Glomerular endothelial cell (primary cell): ENCODE data around the gene VEZT. TPM values are rescaled to one million over a fixed set of nuclear protein-coding genes. Genes with fewer than 3 reads are reported as not detected.
"Not testable (repeated sequence)": the region's sequence is repeated elsewhere in the genome, so short reads cannot be mapped to it uniquely, and the experiment has no call there.

ENCODE experiments used
- DNase-seq: peaks from one replicate; pipeline ENCODE4 v3.0.0-alpha.2; 2011; ENCODE audit warnings: low read depth, low spot score; ENCODE audit errors: extremely low read depth
- total RNA-seq: library from RNA; depleted of rRNA; stranded (reverse); fragments of >200 nt; gene quantifications from 2 replicates; pipeline ENCODE4 v1.2.3, GENCODE V29; 2015

The VEZT gene
- total RNA-seq, 1 donor from 2014 or later, result 70.5 TPM

DNA sequence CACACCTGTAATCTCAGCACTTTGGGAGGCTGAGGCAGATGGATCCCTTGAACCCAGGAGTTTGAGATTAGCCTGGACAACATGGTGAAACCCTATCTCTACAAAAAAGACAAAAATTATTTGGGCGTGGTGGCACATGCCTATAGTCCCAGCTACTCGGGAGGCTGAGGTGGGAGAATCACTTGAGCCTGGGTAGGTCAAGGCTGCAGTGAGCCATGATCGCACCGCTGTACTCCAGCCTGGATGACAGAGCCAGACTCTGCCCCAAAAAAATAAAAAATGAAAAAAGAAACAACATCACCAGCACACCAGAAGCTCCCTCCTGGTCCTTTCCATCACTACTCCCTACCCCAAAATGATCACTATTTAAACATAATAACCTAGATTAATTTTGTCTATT, 2.6 kb downstream of the VEZT start:
- DNase-seq, result no peak

DNA sequence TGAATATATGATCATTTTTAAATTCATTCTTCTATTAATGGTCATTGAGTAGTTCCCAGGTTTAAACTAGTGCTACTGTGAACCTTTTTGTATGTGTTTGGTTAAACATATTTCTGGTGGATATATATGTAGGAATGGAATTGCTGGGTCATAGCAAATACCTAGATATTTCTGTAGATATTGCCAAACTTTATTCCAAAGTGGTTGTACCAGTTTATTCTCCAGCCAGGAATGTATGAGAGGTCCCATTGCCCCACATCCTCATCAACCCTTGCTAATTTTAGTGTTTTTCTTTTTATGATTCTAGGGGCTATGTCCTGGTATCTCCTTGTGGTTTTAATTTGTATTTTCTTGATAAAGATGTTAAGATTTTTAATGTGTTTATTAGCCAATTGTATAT, 3.1 kb downstream of the VEZT start:
- DNase-seq, result no peak

DNA sequence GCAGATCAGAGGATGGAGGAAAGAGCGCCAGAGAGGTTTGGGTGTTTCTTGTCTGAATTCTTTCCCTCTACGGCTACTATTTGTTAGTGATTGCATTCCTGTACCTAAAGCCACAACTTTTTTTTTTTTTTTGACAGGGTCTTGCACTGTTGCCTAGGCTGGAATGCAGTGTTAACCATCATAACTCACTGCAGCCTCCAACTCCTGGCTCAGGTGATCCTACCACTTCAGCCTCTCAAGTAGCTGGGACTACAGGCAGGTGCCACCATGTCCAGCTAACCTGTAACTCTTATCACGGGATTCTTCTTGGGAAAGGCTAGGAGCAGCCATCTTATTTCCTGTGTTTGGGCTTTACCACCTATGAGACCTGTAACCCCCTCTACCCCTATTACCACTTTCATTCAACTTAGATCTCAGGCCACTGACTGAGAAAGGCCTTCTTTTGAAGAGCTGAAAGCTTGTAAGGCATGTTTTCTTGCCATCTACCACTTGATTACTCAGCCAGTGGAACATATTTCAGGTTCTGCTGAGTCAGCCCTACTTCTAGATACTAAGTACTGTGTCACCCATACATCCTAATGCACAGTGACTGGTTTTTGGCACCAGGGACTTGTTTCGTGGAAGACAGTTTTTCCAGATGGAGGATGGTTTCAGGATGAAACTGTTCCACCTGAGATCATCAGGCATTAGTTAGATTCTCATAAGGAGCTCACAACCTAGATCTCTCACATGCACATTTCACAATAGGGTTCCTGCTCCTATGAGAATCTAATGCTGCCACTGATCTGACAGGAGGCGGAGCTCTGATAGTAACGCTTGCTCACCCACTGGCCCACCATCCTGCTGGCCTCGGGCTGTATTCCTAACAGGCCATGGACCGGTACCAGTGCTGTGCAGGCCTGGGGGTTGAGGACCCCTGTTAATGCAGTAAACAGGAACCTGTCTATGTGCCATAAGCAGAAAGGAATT, 6.9 kb downstream of the VEZT start:
- no peak for DNase-seq

DNA sequence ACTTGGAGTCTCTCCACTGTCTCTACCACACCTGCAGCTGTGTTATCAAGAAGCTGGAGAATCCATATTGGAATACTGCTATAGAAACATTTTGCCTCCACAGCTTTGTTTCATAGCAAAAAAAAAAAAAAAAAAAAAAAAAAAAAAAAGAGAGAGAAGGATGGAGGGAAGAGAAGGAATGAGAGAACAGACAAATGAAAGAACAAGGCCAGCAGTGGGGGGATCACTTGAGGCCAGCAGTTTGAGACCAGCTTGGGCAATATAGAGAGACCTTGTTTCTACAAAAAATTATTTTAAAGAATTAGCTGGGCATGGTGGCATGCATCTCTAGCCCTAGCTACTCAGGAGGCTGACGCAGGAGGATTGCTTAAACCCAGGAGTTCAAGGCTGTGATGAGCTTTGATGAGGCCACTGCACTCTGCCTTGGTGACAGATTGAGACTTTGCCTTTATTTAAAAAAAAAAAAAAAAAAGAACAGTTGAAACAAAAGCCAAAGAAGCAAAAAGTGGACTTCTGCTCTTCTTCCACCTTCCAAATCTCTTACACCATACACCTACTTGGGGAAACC, 8.1 kb downstream of the VEZT start:
- DNase-seq, result no peak

DNA sequence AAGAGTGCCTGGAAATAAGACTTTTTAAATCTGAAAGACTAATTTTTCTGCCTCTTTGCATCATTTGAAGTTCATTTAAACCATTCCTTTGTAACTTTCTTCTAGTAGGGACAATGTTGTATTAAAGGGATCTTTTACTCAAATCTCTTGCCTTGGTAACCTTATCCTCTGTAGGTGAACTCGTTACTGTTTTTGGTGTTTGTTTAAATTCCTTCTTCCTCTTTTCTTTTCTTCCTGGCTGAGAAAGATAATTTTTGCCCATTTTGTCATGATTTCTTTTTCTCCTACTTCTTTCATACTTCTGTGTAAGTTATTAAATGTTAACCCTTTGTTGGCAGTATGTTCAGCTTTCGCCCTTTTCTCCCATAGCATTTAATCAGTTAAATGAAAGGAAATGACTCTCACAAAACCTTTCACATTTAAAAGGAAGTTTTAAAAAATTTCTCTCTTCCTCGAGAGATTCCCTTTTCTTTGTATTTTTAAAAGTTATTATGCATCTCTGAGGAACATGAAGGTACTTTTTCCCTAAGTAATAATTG, 10.3 kb downstream of the VEZT start:
- no peak for DNase-seq

DNA sequence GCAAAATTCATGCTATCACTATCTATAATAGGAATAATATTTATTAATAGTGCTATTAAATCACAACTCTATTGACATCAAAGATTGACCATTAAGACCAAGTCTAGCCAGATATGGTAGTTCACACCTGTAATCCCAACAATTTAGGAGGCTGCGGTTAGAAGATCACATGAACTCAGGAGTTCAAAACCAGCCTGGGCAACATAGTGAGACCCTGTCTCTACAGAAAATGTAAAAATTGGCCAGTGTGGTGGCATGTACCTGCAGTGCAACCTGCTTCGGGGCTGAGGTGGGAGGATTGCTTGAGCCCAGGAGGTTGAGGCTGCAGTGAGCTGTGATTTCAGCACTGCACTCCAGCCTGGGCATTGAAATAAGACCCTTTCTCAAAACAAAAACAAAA, 11.0 kb downstream of the VEZT start:
- DNase-seq, result no peak

DNA sequence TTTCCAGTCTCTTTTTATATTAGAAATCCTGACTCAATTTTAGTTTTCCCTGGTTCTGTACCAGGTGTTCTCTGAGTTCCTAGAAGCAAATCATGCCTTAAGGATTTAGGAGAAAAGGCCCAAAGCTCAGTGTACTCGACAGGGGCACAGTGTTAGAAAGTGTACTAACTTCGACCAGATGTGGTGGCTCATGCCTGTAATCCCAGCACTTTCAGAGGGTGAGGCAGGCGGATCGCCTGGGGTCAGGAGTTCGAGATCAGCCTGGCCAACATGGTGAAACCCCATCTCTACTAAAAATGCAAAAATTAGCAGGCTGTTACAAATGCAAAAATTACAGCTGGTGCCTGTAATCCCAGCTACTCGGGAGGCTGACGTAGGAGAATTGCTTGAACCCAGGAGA, 12.0 kb downstream of the VEZT start:
- no peak for DNase-seq

DNA sequence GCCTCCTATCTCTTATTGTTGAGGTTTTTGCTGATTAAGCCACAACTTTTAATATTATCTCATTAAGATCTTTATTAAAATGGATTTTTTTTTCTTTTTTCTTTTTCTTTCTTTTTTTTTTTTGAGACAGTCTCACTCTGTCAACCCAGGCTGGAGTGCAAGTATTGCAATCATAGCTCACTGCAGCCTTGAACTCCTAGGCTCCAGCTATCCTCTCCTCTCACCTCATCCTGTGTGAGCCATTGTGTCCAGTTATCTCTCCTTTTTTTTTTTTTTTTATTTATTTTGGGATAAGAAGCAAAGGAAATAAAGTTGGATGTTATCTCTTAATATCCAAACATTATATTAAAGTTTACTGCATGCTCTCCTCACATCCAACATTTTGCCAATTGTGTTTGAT, 12.7 kb downstream of the VEZT start:
- DNase-seq, result no peak

DNA sequence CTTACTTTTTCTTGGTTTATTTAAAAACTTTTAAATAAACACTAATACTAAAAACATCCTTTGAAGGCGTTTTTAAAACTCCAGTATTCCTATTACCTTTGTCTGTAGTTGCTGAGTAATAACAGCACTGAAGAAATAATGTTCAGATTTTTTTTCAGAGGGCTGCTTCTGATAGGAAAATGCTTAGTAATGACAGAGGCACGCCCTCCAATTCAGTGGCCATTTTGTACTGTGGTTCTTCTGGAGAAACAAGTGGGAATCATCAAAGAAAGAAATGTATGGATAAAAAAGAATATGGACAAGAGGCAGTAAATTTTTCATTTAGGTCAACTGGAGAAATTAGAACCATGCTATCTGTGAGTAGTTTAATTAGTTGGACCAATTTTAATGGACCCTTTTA, 13.6 kb downstream of the VEZT start:
- DNase-seq, result no peak

DNA sequence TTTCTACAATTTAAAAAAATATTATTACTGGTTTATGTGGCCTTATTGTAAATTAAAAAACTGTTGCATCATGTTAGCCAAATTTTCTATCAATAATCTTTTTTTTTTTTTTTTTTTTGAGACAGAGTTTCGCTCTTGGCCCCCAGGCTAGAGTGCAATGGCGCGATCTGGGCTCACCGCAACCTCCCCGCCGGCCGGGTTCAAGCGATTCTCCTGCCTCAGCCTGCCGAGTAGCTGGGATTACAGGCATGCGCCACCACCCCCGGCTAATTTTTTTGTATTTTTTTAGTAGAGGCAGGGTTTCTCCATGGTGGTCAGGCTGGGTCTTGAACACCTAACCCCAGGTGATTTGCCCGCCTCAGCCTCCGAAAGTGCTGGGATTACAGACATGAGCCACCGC, 16.6 kb downstream of the VEZT start:
- not testable (repeated sequence) for DNase-seq

DNA sequence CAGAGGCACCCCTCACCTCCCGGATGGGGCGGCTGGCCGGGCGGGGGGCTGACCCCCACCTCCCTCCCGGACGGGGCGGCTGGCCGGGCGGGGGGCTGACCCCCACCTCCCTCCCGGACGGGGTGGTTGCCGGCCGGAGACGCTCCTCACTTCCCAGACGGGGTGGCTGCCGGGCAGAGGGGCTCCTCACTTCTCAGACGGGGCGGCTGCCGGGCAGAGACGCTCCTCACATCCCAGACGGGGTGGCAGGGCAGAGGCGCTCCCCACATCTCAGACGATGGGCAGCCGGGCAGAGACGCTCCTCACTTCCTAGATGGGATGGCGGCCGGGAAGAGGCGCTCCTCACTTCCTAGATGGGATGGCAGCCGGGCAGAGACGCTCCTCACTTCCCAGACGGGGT, 18.0 kb downstream of the VEZT start:
- DNase-seq, result not testable (repeated sequence)

DNA sequence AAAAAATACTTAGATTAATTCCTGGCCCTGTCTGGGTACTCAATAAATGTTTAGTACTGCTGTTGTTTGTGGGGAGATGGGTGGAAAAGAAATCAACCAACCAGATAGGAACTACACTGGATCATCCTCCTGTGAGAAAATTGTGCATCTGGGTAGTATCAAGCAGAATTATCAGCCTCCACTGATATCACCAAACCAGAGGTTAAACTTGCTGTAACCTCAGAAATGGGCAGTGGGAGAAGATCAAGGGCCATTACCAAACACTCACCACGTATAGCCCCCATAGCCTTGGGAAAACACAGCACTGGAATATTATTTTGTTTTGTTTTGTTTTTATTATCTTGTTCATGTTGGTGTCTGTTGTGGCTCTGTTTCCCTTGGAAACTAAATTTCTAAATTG, 19.7 kb downstream of the VEZT start:
- no peak for DNase-seq

DNA sequence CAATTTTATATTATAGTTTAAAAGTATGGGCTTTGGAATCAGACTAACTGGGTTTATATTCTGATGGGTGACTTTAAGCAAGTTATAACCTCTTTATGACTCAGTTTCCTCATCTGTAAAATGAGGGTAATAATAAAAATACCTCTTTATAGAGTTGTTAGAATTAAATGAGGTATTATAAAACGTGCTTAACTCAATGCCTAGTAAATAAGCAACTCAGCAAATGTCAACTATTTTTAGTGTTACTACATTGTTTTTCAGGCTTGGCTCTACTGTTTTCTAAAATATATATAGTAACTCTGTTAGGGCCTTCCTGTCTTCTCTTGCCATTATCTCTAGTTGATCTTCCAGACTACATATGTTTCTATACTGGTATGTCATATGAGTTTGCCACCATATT, 20.5 kb downstream of the VEZT start:
- DNase-seq, result no peak

DNA sequence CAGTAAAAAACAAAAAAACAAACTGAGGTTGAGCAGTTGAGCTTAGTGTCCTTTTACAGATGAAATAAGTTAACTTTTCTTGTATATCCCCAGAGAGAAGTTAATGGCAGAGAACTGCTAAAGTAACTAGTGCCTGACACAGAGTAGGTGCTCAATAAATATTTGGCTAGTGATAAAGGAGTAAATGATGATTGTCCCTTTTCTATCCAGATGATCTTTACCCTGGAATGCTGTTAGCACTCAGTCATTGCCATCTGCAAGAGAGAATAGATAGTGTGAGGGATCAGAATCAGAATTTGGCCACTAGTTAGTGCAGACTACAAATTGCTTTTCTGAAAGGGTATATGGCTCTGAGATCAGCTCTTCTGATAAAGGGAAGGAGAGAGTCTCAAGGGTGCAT, 21.6 kb downstream of the VEZT start:
- DNase-seq, result no peak

DNA sequence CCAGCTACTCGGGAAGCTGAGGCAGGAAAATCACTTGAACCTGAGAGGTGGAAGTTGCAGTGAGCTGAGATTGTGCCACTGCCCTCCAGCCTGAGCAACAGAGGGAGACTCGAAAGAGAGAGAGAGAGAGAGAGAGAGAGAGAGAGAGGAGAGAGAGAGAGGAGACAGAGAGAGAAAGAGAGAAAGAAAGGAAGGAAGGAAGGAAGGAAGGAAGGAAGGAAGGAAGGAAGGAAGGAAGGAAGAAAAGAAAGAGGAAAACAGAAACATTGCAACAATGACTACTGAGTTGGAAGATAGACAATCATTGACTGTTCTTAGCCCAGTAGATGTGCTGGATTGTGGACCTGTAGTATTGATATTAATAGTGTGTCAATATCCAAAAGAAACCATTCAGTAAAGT, 22.2 kb downstream of the VEZT start:
- DNase-seq, result not testable (repeated sequence)

DNA sequence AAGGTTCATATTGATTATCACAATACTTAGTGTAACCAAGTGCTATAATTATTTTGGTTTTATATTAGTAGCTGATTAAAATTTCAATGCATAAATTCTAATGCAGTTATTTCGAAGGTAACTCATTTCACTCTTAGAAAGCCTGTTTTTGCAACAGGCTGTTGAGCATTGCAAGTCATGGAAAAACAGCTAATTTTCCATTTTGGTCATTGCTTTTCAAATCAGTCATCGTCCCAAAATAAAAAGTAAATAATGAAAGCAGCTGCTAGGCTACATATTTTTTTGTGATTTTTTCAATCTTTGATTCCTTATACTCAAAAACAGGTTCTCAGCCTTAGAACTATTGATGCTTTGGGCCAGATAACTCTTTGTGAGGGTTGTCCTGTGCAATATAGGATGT, 22.9 kb downstream of the VEZT start:
- no peak for DNase-seq

DNA sequence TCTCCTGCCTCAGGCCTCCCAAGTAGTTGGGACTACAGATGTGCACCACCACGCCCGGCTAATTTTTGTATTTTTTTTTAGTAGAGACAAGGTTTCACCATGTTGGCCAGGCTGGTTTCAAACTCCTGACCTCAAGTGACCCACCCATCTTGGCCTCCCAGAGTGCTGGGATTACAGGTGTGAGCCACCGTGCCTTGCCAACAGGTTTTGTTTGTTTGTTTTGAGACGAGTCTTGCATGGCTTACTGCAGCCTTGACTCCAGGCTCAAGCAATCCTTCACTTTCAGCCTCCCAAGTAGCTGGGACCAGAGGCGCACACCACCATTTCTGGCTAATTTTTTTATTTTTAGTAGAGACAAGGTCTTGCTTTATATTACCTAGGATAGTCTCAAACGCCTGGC, 23.5 kb downstream of the VEZT start:
- not testable (repeated sequence) for DNase-seq

DNA sequence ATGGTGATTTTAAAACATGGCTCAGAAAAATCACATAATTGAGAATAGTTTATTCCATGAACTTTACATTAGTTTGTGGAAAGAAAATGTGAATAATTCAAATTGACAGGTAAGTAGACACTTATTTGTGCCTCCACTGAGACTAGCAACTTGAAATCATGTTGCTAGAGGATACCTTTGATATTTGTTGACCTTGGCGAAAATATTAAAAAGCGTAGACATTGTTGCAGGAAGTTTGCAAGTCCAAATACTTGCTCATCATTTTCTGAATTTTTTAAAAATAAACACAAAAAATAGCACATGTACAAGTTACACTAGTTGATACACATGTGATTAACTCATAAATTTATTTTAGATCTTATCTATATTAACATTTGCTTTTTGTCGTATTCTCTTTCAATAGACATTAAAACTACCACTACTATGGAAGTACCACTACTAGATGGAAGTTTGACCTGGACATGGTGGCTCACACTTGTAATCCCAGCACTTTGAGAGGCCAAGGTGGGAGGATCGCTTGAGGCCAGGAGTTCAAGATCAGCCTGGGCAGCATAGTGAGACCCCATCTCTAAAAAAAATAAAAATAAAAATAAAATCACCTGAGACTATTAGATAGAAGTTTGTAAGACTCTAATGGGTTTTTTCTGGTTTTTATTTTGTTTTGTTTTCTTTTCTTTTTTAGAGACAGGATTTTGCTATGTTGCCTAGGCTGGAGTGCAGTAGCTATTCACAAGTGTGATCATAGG, 24.3 kb downstream of the VEZT start:
- DNase-seq, result no peak

DNA sequence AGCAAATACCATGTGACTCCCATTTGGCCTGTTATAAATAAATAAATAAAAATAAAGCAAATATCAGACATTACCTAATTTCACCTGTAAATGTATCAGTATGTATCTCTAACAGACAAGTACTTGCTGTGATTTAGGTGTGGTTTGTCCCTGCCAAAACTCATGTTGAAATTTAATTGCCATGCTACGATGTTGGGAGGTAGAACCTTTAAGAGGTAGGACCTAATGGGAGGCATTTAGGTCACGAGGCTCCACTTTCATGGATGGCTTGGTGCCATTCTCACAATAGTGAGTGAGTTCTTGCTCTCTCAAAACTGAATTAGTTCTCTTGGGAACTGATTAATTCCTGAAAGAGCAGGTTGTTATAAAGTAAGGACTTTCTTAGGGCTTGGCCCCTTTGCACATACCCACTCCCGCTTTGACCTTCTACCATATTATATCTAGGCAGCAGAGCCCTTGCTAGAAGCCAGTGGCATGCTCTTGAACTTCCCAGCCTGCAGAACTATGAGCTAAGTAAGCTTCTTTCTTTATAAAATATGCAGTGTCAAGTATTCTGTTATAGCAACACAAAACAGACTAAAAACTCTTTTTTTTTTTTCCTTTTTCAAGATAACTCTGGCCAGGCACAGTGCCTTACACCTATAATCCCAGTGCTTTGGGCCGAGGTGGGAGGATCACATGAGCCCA, 26.0 kb downstream of the VEZT start:
- DNase-seq, result no peak

DNA sequence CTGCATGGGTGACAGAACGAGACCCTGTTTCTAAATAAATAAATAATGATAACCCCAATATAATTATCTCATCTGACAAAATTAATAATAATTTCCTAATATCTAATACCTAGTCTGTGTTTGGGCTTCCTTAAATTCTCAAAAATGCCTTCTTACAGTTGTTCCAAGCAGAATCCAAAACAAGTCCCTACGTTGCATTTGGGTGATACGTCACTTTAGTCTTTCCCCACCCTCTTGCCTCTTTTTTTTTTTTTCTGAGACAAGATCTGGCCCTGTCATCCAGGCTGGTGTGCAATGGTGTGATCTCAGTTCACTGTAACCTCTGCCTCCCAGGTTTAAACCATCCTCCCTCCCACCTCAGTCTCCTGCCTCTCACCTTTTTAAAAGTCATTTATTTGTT, 26.7 kb downstream of the VEZT start:
- no peak for DNase-seq

DNA sequence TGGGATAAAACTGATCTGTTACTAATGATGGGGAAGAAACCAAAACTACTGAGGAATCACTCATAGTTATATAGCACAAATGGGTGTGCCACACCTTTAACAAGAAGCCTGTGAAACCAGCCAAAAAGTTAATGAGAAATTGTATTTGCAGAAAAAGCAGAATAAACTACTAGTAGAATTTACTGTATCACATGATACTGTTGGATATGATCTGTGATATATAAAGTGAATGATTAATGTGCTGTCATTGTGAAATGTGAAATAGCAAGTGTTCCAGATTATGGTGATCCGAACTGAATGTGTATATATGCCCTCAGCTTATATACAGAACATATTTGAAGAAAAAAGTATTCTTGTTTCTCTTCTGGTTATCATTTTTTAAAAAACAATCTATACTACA, 30.5 kb downstream of the VEZT start:
- no peak for DNase-seq
